Stimulated activated CD8-positive, alpha-beta memory T cell treated with anti-CD3 and anti-CD28 coated beads, Interleukin-2, amount 100 ng/mL, for 1 hour (primary cell): ENCODE measurements around the gene KLRC4.
"Not testable (repeated sequence)": the region's sequence is repeated elsewhere in the genome, so short reads cannot be mapped to it uniquely, and the experiment has no call there.

ENCODE experiments used
- DNase-seq, 2 donors: peaks; one replicate each; pipeline ENCODE4 v3.0.0-alpha.2; 2020; ENCODE audit warnings: low read depth in 2 of 2

Gene KLRC4

DNA sequence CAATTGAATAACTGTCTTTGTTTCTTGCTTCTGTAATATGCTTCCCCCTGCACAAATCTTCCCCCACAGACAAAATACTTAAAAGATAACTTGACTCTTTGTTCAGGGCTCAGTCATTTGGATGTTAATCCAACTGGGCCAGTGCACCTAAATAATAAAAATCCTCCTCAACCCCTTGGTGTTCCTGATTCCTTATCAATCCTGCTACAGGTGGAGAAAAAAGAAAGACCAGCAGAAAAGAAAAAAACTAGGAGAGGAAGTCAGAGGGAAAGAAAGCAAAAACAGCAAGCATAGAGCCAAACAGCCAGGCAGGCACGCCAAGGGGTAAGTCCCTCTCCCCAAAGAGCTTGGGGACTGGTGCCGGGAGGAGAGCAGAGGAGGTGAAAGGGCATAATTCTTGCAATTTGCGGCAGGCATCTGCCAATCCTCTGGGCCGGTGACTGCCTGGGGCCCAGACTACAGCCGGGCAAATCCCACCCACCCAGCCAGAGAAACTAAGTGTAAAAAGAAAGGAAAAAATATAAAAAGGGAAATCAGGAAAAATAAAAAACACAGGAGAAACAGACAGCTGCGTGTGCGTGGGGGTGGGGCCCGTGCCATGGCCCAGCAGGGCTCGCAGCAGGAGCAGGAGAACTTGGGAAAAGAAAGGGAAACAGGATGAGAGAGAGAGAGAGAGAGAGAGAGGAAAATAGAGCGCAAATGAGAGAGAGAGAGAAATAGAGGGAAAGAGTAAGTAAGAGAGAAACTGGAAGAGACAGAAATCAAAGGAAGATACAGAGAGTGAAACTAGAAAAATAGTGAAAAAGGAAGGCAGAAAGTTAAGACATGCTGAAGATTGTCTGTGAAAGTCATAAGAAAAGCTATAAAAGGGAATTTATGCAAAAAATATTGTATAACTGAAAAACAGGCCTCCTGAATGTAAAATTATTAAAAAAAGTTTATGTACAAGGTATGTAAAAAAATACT, 41.1 kb downstream of the KLRC4 start:
- DNase-seq = no peak

- DNase-seq = not testable (repeated sequence)
Observed at GRCh38 chr12:10367714-10368113, 41.8 kb downstream of the KLRC4 start.

DNA sequence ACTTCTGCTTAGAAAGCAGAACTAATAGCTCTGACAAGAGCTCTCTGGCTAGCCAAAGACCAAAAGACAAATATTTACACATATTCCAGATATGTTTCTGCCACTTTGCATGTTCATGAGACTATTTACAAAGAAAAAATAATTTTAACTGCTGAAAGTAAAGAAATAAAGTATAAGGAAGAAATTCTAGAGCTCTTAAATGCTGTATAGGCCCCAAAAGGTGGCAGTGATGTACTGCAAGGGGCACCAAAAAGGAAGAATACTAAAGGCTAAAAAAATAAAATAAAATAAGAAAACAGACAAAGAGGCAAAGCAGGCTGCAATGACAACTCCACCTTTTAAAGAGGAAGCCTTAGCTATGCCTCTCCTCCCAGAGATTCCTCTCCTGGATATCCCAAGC, 42.7 kb downstream of the KLRC4 start:
- no peak for DNase-seq

DNA sequence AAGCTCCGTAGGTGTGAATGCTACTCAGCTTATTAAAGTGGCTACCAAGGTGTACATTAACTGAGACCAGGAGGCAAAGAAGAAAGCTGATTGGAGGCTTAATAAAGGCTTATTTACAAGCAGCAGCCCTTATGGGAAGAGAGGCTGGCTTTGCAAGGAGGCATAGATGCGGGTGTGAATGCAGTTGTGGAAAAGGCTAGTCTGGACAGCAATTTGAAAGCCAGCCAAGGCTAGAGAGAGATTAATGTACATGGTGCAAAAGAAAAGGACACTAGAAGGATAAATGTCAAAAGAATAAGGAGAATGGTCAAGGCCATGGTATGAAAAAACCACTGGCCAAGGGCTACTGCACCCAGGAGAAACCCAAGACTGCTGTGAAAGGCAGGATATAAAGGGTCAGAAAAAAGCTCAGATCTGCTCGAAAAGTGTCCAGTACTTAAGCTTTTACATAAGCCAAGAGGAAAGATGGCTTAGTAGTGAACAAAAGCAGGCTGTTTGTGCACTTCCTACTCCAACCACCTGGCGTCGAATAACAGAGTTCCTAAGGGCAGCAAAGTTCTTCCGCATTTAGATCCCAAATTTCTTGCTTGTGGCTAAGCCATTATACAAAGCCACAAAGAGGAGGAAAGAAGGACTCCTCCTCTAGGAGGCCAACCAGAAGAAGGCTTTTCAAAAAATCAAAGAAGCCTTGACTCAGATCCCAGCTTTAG, 43.7 kb downstream of the KLRC4 start:
- DNase-seq = no peak

DNA sequence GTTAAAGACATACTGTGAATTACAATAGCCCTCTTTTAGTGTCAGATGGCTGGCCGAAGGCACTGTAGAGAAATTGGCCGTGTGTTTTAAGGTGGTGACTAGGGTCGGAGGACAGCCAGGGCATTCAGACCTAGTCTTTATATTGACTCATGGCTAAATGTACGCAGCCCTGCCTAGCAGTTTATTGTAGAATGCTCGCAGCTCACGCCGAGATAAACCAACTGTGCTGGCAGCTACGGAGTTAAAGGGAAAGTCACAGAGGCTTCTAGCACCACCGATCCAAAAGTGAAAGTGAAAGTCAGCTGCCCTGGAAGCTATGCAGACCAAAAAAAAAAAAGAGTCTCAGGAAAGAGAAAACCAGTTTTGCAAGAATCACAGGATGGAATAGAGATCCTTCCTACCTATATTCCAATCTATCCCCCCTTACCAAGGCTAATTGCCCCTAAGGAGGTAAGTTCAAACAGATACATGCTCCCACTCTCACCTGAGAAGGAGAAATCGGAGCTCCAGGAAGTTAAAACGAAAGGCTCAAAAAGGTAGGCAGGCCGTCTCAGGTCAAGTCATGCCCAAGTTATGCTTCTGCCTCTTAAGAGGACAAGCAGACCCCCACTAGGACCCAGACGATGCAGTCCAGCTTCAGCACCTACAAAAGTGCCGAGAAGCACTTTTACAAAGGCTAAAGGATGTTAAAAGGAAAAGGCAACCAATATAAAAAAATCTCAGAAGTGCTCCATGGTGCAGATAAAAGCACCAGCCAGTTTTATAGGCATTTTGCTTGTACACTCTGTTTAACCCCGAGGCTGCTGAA, 44.5 kb downstream of the KLRC4 start:
- DNase-seq = peak in 1 of 2 donors; percentile 30

- no peak for DNase-seq
Observed at GRCh38 chr12:10363914-10364814, 45.4 kb downstream of the KLRC4 start.

- DNase-seq = no peak
Observed at GRCh38 chr12:10363658-10363913, 46.0 kb downstream of the KLRC4 start.

GRCh38 chr12:10362828-10363657, 46.5 kb downstream of the KLRC4 start:
- no peak for DNase-seq

DNA sequence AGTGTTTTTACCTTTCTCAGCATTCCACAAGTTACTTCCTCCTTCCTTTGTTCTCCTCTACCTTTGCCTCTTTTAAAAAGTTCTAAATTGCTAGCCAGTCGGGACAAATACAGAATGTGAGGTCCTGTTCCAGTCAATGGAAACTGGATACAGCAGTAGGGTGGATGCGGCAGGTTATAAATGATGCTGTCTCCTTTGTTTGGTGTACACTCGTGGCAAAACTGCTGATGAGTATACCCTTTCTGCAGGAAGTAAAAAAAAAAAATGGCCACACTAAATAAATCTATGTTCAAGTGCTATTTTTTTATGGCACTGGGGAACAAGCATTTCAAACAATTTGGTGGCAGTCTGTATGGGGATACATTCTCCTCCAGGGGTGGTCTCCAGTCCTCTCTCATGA, 47.2 kb downstream of the KLRC4 start:
- DNase-seq = no peak

- DNase-seq = no peak
Observed at GRCh38 chr12:10361622-10362021, 47.9 kb downstream of the KLRC4 start.

DNA sequence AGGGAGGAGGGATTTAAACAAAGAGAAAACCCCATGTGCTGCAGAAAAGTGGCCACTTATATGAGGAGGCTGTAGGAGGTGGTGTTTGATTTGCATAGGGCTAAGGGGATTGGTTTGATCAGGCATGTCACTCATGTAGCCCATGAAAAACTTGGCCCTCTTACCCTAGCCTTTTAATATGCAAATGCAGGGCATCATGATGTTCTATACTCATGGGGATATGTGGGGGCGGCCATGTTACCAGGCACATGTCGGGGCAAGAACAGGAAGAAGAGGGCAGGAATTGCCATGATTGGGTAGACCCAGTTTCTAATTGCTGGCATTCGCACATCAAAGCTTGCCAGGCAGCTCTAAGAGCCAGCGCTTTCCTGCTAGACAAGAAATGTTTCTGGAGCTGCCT, 48.5 kb downstream of the KLRC4 start:
- DNase-seq = no peak

DNA sequence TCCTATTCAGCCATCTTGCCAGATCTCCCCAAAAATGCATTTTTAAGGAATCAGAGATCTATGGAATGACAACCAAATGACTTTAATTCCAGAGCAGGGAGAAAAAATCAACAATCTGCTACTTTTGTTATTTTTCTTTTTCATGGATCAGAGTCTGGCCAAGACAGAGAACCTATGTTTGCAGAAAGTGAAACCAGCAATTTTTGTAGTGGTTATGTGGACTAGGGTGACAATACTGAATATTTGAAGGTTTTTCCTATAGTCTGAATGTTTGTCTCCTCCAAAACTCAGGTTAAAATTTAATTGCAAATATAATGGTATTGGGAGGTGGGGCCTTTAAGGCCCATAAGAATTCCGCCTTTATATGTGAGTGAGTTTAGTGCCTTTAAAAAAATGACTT, 50.6 kb downstream of the KLRC4 start:
- DNase-seq = no peak

DNA sequence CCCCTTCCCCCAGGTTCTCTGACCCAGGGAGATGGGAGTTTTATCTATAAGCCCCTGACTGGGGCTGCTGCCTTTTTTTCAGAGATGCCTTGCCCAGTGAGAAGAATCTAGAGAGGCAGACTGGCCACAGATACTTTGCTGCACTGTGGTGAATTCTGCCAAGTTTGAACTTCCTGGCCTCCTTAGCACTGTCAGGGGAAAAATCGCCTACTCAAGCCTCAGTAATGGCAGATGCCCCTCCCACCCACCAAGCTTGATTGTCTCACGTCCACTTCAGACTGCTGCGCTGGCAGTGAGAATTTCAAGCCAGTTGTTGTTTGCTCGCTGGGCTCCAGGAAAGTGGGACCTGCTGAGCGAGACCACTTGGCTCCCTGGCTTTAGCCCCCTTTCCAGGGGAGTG, 51.4 kb downstream of the KLRC4 start:
- no peak for DNase-seq
